ENCODE measurements around the gene RAN.

The RAN gene

DNA sequence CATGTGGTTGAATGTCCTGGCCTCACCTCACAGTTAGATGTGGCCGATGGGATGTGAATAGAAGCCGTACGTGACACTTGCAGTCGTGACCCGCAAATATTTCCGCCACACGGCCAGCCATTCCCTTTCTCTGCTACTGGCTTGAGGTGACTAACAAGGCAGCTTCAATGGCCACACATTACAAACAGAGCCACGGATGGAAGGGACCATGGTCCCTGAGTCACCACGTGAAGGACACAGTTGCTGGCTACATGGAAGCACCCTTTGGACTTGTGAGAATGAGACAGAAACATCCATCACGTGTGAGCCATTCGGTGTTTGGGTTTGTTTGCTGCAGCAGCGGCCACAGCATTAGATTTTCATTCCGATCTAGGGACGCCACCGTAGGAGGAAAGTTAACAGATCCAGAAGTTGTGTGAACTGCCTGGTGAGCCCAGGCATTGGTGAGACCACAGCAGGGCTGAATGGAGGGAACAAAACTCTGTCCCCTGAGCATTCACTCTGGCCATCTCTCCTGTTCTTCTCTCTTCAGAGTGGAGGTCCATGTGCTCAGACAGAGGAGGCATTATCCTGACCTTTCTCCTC, 48.3 kb downstream of the RAN start:
- H3K27ac ChIP-seq (ENCODE audit: low read length): no peak overlapping the region
- H3K27me3 ChIP-seq (ENCODE audit: low read depth, low read length): no peaks in the 10 kb centered on the region
- peaks cover 0 to 4% of the 10 kb centered on the region in 2 donors for H3K4me1 ChIP-seq (ENCODE audit: control insufficient read depth in 1 of 2, insufficient read depth in 2 of 2, low read length in 2 of 2)
- no peaks in the 10 kb centered on the region for H3K36me3 ChIP-seq (ENCODE audit: control insufficient read depth in 1 of 2, insufficient read depth in 2 of 2, low read length in 2 of 2)
- H3K9me3 ChIP-seq (ENCODE audit: control insufficient read depth in 1 of 2, low read length in 2 of 2): peaks cover 0 to 4% of the 10 kb centered on the region in 2 donors
- H3K4me3 ChIP-seq (ENCODE audit: low read depth in 1 of 2, low read length in 2 of 2): no peak overlapping the region

DNA sequence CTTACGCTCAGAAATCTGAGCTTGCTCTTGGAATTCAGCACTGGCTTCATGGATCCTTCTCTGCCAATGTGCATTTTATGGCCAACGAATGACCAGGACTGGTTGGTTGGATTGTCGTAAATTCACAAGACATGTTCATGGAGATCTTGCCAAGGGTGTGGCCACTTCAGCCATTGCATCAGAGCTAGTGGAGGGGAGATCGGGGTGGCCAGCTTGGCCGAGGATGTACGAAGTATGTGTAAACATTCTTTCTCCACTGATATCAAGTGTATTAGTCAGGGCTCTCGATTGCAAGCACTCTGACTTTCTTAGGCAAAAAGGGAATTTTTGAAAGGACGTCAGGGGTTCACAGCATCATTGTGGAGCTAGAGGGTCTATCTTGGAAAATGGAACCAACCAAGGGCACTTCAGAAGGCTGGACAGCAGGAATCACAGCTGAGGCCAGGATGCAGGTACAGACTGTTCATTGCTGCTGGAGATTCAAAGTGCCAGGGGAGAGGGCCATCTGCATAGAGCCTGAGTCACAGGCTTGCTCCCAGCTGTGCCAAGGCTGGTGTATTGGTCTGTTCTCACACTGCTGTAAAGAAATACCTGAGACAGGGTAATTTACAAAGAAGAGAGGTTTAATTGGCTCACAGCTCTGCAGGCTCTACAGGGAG, 49.0 kb downstream of the RAN start:
- Histone ChIP-seq H3K4me1 (ENCODE audit: control insufficient read depth in 1 of 2, insufficient read depth in 2 of 2, low read length in 2 of 2) (peaks cover 0 to 3% of the 10 kb centered on the region in 2 donors), H3K4me3 (ENCODE audit: low read depth in 1 of 2, low read length in 2 of 2) (no peak overlapping the region), H3K9me3 (ENCODE audit: control insufficient read depth in 1 of 2, low read length in 2 of 2) (peaks cover 0 to 4% of the 10 kb centered on the region in 2 donors), H3K27me3 (ENCODE audit: low read depth, low read length) (no peaks in the 10 kb centered on the region), H3K27ac (ENCODE audit: low read length) (no peak overlapping the region), H3K36me3 (ENCODE audit: control insufficient read depth in 1 of 2, insufficient read depth in 2 of 2, low read length in 2 of 2) (no peaks in the 10 kb centered on the region)

- Histone ChIP-seq H3K27ac (ENCODE audit: low read length) (no peak overlapping the region), H3K4me1 (ENCODE audit: control insufficient read depth in 1 of 2, insufficient read depth in 2 of 2, low read length in 2 of 2) (no peaks in the 10 kb centered on the region), H3K9me3 (ENCODE audit: control insufficient read depth in 1 of 2, low read length in 2 of 2) (peaks cover 0 to 4% of the 10 kb centered on the region in 2 donors), H3K27me3 (ENCODE audit: low read depth, low read length) (no peaks in the 10 kb centered on the region), H3K36me3 (ENCODE audit: control insufficient read depth in 1 of 2, insufficient read depth in 2 of 2, low read length in 2 of 2) (no peaks in the 10 kb centered on the region), H3K4me3 (ENCODE audit: low read depth in 1 of 2, low read length in 2 of 2) (no peak overlapping the region)
Measured at GRCh38 chr12:130922511-130922953, 50.7 kb downstream of the RAN start.

GRCh38 chr12:130924966-130925665, 53.2 kb downstream of the RAN start:
- Histone ChIP-seq H3K4me3 (ENCODE audit: low read depth in 1 of 2, low read length in 2 of 2) (no peak overlapping the region), H3K9me3 (ENCODE audit: control insufficient read depth in 1 of 2, low read length in 2 of 2) (peaks cover 0 to 4% of the 10 kb centered on the region in 2 donors), H3K4me1 (ENCODE audit: control insufficient read depth in 1 of 2, insufficient read depth in 2 of 2, low read length in 2 of 2) (no peaks in the 10 kb centered on the region), H3K36me3 (ENCODE audit: control insufficient read depth in 1 of 2, insufficient read depth in 2 of 2, low read length in 2 of 2) (no peaks in the 10 kb centered on the region), H3K27me3 (ENCODE audit: low read depth, low read length) (no peaks in the 10 kb centered on the region), H3K27ac (ENCODE audit: low read length) (no peak overlapping the region)

DNA sequence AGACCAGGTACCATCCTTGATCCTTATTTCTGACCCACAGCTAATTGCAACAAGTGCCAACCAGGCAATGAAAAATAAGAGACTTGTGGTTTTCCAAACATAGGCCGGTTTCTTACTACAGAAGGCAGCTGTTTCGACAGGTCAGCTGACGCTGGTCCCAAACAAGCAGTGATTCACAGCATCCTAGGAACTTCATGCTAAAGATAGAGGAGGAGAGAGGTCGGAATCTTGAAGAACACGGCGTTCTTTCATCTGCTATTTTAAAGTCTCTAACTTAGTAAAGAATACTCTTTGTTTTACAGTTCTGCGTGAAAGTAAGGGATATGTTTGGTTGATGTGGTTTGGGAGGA, 53.8 kb downstream of the RAN start:
- Histone ChIP-seq H3K36me3 (ENCODE audit: control insufficient read depth in 1 of 2, insufficient read depth in 2 of 2, low read length in 2 of 2) (no peaks in the 10 kb centered on the region), H3K27me3 (ENCODE audit: low read depth, low read length) (no peaks in the 10 kb centered on the region), H3K4me3 (ENCODE audit: low read depth in 1 of 2, low read length in 2 of 2) (no peak overlapping the region), H3K9me3 (ENCODE audit: control insufficient read depth in 1 of 2, low read length in 2 of 2) (peaks cover 0 to 4% of the 10 kb centered on the region in 2 donors), H3K4me1 (ENCODE audit: control insufficient read depth in 1 of 2, insufficient read depth in 2 of 2, low read length in 2 of 2) (no peaks in the 10 kb centered on the region), H3K27ac (ENCODE audit: low read length) (no peak overlapping the region)
